HG02938 (cell line): ENCODE results near the gene TTI1.
"Not testable (repeated sequence)": the region's sequence is repeated elsewhere in the genome, so short reads cannot be mapped to it uniquely, and the experiment has no call there.

Experiments
- ATAC-seq: cut with Tn5 transposase; IDR thresholded peaks from one replicate; pipeline ENCODE4 v1.9.1; 2021; ENCODE audit warnings: mild to moderate bottlenecking, moderate library complexity; ENCODE audit not compliant: unreplicated experiment

TTI1 gene

DNA sequence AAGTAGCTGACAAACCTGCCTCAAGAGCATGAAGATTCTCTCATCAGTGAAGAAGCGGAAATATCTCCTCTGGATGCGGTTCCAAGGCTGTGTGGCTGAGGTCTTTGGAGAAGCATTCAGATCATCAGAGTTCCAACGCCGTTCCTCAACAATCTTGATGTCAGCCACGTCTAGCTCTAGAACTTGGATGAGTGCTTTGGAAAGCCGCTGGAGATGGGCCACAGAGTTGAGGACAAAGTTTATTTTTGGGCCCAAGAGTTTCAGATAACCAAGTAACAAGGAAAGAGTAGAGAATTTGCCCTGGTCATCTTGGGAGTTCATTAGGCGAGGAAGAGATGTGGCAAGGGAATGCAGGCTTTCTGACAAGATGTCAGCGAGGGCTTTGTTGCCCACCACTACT lies 20.9 kb downstream of the TTI1 start:
- ATAC-seq: no peak

DNA sequence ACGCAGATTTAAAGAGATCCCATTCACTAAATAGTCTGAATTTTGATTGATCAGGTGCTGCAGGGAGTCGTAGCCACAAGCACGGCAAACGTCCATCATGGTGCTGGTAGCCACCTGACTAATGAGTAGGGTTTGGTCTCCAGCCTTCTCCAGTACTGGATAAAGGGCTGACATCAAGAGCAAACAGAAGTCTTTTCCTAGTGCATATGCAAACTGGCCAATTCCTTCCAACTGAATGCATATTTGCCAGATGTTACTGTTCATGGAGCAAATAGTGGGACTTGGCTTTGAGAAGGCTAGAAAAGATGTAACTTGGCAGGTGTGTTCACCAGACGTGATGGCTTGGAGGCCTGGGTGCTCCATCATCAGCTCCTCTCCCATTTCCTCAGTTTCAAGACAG lies 21.6 kb downstream of the TTI1 start:
- no peak for ATAC-seq

GRCh38 chr20:38009416-38009815 lies 23.8 kb downstream of the TTI1 start:
- ATAC-seq: not testable (repeated sequence)

- ATAC-seq: no peak
Observed at GRCh38 chr20:38008233-38008944, 24.9 kb downstream of the TTI1 start.

GRCh38 chr20:38007526-38007925 lies 25.7 kb downstream of the TTI1 start:
- ATAC-seq: no peak

GRCh38 chr20:38005903-38006302 lies 27.4 kb downstream of the TTI1 start:
- no peak for ATAC-seq

DNA sequence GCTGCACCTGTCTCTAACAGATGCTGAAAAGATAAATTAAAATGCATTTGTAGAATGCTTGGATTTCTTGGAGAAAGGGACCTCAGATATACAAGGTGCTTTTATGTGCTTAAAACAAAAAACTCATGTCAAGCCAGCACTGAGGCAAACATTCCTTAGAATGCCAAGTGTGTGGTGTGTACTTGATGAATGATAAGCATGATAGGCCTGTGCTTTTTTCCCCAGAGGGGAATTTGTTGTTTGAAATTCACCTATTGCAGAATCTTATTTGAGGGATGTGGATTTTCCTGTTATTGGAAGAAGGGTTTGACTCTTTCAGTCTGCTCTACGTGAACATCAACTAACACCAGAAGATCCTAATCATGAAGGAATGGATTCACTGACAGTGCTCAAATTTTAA lies 28.8 kb downstream of the TTI1 start:
- no peak for ATAC-seq

DNA sequence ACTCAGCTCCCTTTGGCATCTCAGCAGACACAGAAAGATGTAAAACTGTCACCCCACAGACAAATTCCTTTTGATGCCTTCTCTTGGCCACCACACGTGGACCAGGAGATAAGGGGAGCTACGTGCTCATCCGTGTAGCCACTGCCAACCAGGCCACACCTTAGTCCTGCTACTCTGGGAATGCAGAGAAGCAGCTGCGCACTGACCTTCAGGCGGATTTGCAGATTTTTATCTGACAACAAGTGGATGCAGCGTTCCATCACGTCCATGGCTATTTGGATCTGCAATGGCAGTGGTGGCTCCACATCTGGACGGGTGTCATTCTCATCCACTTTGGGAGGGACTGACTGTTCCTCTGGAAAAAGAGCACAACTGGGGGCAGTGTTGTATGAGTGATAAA lies 30.8 kb downstream of the TTI1 start:
- ATAC-seq: no peak

- no peak for ATAC-seq
Observed at GRCh38 chr20:38001981-38002380, 31.3 kb downstream of the TTI1 start.

- ATAC-seq: no peak
Observed at GRCh38 chr20:38001173-38001875, 31.9 kb downstream of the TTI1 start.

DNA sequence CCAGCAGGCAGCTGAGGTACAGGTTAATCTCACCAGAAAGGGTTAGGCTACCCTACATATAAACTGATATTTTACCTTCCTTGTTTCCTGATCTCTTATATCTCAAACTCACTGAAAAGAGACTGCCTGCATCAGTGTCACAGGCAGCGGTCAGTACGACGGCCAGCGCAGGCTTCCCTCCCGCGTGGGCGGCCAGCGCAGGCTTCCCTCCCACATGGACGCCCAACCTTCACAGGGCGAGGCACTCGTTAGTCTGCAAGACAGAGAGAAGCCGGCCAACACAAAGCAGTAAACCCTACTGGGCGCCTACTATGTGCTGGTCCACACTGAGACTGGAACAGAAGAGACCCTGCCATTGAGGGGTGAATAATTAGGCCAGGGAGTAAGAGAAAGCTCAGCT lies 33.0 kb downstream of the TTI1 start:
- ATAC-seq: no peak

- no peak for ATAC-seq
Observed at GRCh38 chr20:37999526-38000263, 33.6 kb downstream of the TTI1 start.

- ATAC-seq: no peak
Observed at GRCh38 chr20:37997516-37997915, 35.7 kb downstream of the TTI1 start.

DNA sequence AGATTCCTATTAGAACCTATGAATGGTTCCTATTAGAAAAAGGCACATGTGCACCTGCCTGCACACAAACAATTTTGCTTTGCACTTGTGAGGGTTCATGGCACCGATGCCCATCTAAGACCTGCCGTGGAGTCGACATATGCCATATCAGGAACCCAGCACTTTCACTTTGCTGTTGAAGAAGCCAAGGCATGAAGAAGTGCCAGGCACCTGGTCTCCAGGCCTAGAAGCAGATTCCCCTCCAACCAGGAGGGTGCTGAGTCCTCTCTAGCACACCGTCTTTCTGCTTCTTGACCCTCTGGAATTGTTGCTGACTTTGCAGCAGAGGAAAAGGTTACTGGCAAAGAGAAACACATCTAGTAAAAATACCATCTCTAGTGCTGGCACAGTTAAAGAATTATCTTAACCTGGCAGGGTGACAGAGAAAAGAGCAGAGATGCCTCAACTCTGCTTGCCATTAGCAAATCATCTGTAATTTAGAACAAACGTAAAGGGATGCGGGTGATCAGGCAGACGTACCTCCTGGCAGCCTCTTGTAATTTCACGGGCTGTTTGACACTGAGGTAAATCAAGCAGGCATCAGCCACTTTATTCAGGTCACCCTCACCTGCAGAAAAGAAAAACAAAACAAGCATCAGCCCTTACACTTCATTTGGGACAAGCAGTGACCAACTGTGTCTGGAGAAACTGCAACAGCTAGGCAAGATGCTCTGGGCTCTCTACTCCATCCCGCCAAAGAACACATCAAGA lies 37.2 kb downstream of the TTI1 start:
- no peak for ATAC-seq

GRCh38 chr20:37994512-37994911 lies 38.7 kb downstream of the TTI1 start:
- ATAC-seq: no peak

GRCh38 chr20:37992802-37993409 lies 40.4 kb downstream of the TTI1 start:
- no peak for ATAC-seq

DNA sequence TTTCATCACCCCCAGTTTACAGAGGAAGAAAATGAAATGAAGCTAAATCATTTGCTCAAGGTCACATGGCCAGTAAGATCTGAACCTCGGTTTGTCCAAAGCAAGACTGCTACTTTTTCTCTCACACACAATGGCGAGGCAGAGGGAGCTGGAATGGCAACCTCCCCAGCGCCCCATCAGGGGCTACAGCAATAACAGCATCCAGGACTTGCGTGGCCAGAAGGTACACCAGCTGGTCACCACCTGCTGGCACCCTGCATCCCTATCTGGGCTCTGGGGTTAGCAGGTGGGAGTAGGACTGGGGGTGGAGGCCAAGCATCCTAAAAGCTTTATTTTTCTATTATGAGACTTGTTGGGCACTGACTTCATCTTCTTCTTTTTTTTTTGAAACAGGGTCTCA lies 41.3 kb downstream of the TTI1 start:
- ATAC-seq: no peak

- ATAC-seq: no peak
Observed at GRCh38 chr20:37991157-37991866, 41.9 kb downstream of the TTI1 start.

DNA sequence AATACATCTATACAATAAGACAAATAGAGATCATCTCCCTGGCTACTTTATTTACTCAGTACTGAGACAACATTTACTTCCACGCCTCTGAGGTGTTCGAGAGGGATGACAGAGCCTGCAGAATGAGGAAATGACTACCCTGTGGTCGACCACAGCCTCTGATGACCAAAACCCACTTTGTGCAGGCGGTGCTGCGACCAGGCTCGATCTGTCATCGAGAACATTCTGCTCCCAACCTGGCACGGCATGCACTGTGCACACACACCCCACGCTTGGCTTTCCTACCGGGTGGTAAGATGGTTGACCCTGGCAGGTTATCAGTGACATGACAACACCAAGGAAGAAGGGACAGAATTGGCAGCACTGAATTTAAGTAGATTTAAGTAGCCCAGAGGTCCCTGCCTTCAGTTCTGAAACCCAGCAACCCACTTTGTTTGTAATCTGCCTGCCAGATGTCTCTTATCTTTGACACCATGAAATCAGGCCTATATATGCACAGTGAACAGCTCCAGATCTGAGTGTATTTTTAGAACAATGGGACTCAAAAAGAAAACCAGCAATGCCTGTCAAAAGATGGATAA lies 42.6 kb downstream of the TTI1 start:
- ATAC-seq: peak; percentile 87
